Measurements from ENCODE around the gene PEDS1. TPM values are rescaled to one million over a fixed set of nuclear protein-coding genes. Genes with fewer than 3 reads are reported as not detected.
A peak's percentile ranks its signal among the peaks of the same experiment; 100 is the strongest.

The PEDS1 gene
- total and polyA plus RNA-seq, 4 donors: 4.8 to 19.3 (median 8.6) TPM

DNA sequence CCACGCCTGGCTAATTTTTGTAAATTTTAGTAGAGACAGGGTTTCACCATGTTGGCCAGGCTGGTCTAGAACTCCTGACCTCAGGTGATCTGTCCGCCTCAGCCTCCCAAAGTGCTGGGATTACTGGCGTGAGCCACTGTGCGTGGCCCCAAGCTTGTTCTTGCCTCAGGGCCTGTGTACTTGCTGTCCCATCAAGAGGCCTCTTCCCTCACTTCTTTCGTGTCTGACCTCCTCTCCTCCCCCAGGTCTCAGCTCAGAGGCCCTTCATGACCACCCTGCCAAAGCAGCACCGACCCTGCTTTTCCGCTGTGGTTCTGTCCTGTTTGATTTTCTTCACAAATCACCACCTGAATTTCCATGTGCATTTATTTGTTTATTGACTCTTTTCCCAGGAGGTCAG, 30.1 kb downstream of the PEDS1 start:
- H3K27me3 ChIP-seq (ENCODE audit: control insufficient read depth in 4 of 4, insufficient read depth in 4 of 4, low read length in 3 of 4): no peaks in the 10 kb centered on the region
- TF ChIP-seq TAF1 (conservative IDR thresholded peaks at IDR 0.05): no peak
- TF ChIP-seq FOXA1 (IDR thresholded peaks at IDR 0.05): no peak
- TF ChIP-seq EGR1 (IDR thresholded peaks at IDR 0.05; ENCODE audit: low read depth in 2 of 2): no peak
- peaks cover 9 to 50% (median 33%) of the 10 kb centered on the region in 4 donors for H3K4me1 ChIP-seq (ENCODE audit: control insufficient read depth in 4 of 4, insufficient read depth in 4 of 4, low read length in 3 of 4)
- H3K27ac ChIP-seq (ENCODE audit: low read depth in 1 of 2, low read length in 2 of 2): peak overlapping the region; percentile 65 to 85
- 70% methylated on average over 7 of the region's 7 CpGs for WGBS
- peak overlapping the region in 1 of 2 donors; percentile 42 for H3K9ac ChIP-seq (ENCODE audit: low read depth in 1 of 2, low read length in 2 of 2)
- H3K36me3 ChIP-seq (ENCODE audit: control insufficient read depth in 4 of 4, insufficient read depth in 3 of 4, low read depth in 1 of 4, low read length in 3 of 4): peaks cover 3 to 8% (median 6%) of the 10 kb centered on the region in 4 donors
- H3K9me3 ChIP-seq (ENCODE audit: control insufficient read depth in 4 of 4, low read length in 3 of 4): no peaks in the 10 kb centered on the region
- H3K4me3 ChIP-seq (ENCODE audit: low read depth in 1 of 3, low read length in 3 of 3): no peak overlapping the region
- DNase-seq (ENCODE audit: low spot score): no peak

- Histone ChIP-seq H3K4me1 (ENCODE audit: control insufficient read depth in 4 of 4, insufficient read depth in 4 of 4, low read length in 3 of 4) (peaks cover 9 to 50% (median 33%) of the 10 kb centered on the region in 4 donors), H3K9ac (ENCODE audit: low read depth in 1 of 2, low read length in 2 of 2) (no peak overlapping the region), H3K36me3 (ENCODE audit: control insufficient read depth in 4 of 4, insufficient read depth in 3 of 4, low read depth in 1 of 4, low read length in 3 of 4) (peaks cover 3 to 6% (median 5%) of the 10 kb centered on the region in 4 donors), H3K4me3 (ENCODE audit: low read depth in 1 of 3, low read length in 3 of 3) (no peak overlapping the region), H3K9me3 (ENCODE audit: control insufficient read depth in 4 of 4, low read length in 3 of 4) (no peaks in the 10 kb centered on the region), H3K27me3 (ENCODE audit: control insufficient read depth in 4 of 4, insufficient read depth in 4 of 4, low read length in 3 of 4) (no peaks in the 10 kb centered on the region), H3K27ac (ENCODE audit: low read depth in 1 of 2, low read length in 2 of 2) (peak overlapping the region; percentile 65 to 85)
- DNase-seq (ENCODE audit: low spot score): no peak
- TF ChIP-seq YY1 (IDR thresholded peaks at IDR 0.05) (no peak), MAX (IDR thresholded peaks at IDR 0.05) (no peak), FOXA1 (IDR thresholded peaks at IDR 0.05) (no peak), EGR1 (IDR thresholded peaks at IDR 0.05; ENCODE audit: low read depth in 2 of 2) (no peak), RXRA (IDR thresholded peaks at IDR 0.05) (peak; percentile 60 to 72), HNF4A (conservative IDR thresholded peaks at IDR 0.05) (peak; percentile 77 to 83), RAD21 (IDR thresholded peaks at IDR 0.05) (no peak), REST (IDR thresholded peaks at IDR 0.05) (no peak), NR2F2 (IDR thresholded peaks at IDR 0.05) (no peak), SP1 (IDR thresholded peaks at IDR 0.05) (peak; percentile 54), FOXA2 (IDR thresholded peaks at IDR 0.05) (no peak), TAF1 (conservative IDR thresholded peaks at IDR 0.05) (no peak), GABPA (IDR thresholded peaks at IDR 0.05 in 1 of 2, conservative IDR thresholded peaks at IDR 0.05 in 1 of 2) (no peak), JUND (IDR thresholded peaks at IDR 0.05) (no peak), HNF4G (IDR thresholded peaks at IDR 0.05) (peak; percentile 20)
- TF ChIP-seq, protein P1, sequence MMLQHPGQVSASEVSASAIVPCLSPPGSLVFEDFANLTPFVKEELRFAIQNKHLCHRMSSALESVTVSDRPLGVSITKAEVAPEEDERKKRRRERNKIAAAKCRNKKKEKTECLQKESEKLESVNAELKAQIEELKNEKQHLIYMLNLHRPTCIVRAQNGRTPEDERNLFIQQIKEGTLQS (IDR thresholded peaks at IDR 0.05): no peak
- TF ChIP-seq, protein P2, sequence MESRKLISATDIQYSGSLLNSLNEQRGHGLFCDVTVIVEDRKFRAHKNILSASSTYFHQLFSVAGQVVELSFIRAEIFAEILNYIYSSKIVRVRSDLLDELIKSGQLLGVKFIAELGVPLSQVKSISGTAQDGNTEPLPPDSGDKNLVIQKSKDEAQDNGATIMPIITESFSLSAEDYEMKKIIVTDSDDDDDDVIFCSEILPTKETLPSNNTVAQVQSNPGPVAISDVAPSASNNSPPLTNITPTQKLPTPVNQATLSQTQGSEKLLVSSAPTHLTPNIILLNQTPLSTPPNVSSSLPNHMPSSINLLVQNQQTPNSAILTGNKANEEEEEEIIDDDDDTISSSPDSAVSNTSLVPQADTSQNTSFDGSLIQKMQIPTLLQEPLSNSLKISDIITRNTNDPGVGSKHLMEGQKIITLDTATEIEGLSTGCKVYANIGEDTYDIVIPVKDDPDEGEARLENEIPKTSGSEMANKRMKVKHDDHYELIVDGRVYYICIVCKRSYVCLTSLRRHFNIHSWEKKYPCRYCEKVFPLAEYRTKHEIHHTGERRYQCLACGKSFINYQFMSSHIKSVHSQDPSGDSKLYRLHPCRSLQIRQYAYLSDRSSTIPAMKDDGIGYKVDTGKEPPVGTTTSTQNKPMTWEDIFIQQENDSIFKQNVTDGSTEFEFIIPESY (IDR thresholded peaks at IDR 0.05): no peak
- TF ChIP-seq, protein P3, sequence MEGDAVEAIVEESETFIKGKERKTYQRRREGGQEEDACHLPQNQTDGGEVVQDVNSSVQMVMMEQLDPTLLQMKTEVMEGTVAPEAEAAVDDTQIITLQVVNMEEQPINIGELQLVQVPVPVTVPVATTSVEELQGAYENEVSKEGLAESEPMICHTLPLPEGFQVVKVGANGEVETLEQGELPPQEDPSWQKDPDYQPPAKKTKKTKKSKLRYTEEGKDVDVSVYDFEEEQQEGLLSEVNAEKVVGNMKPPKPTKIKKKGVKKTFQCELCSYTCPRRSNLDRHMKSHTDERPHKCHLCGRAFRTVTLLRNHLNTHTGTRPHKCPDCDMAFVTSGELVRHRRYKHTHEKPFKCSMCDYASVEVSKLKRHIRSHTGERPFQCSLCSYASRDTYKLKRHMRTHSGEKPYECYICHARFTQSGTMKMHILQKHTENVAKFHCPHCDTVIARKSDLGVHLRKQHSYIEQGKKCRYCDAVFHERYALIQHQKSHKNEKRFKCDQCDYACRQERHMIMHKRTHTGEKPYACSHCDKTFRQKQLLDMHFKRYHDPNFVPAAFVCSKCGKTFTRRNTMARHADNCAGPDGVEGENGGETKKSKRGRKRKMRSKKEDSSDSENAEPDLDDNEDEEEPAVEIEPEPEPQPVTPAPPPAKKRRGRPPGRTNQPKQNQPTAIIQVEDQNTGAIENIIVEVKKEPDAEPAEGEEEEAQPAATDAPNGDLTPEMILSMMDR (IDR thresholded peaks at IDR 0.05; ENCODE audit: low read depth, low read length, missing input control): no peak
- WGBS: 77% methylated on average over 4 of the region's 4 CpGs
Observed at GRCh38 chr20:50122763-50123162, 30.8 kb downstream of the PEDS1 start.
